H9 (cell line): ENCODE data around the gene CREB5. TPM values are rescaled to one million over a fixed set of nuclear protein-coding genes. Genes with fewer than 3 reads are reported as not detected.

Experiments
- DNase-seq: peaks from one replicate; pipeline ENCODE4 v3.0.0-alpha.2; 2017
- H2AFZ ChIP-seq: one replicate; pipeline ENCODE4 v1.6.1; 2013; ENCODE audit warnings: mild to moderate bottlenecking, low read length, control low read depth, moderate library complexity
- H2AK5ac ChIP-seq: 2 replicates; pipeline ENCODE4 v1.6.1; 2013; ENCODE audit warnings: low read length, control low read depth, mixed read lengths; ENCODE audit not compliant: insufficient read length
- H2BK120ac ChIP-seq: one replicate; pipeline ENCODE4 v1.6.1; 2013; ENCODE audit warnings: low read depth, mild to moderate bottlenecking, low read length, control low read depth, inconsistent platforms; ENCODE audit not compliant: poor library complexity, severe bottlenecking
- H2BK12ac ChIP-seq: 2 replicates; pipeline ENCODE4 v1.6.1; 2013; ENCODE audit warnings: low read length, control low read depth, mixed read lengths, low read depth; ENCODE audit not compliant: insufficient read length
- H2BK15ac ChIP-seq: 2 replicates; pipeline ENCODE4 v1.6.1; 2013; ENCODE audit warnings: low read depth, low read length, control low read depth
- H2BK20ac ChIP-seq: one replicate; pipeline ENCODE4 v1.6.1; 2013; ENCODE audit warnings: low read depth, mild to moderate bottlenecking, low read length, control low read depth, inconsistent platforms; ENCODE audit not compliant: poor library complexity, severe bottlenecking
- H2BK5ac ChIP-seq: 2 replicates; pipeline ENCODE4 v1.6.1; 2013; ENCODE audit warnings: low read length, control low read depth, mixed read lengths; ENCODE audit not compliant: insufficient read length
- H3K14ac ChIP-seq: 2 replicates; pipeline ENCODE4 v1.6.1; 2013; ENCODE audit warnings: low read length, control low read depth; ENCODE audit not compliant: insufficient read depth
- H3K18ac ChIP-seq: 2 replicates; pipeline ENCODE4 v1.6.1; 2013; ENCODE audit warnings: low read depth, mild to moderate bottlenecking, mixed read lengths, low read length, control low read depth; ENCODE audit not compliant: insufficient read length
- H3K23ac ChIP-seq: 2 replicates; pipeline ENCODE4 v1.6.1; 2013; ENCODE audit warnings: low read length, control low read depth, mixed read lengths, low read depth; ENCODE audit not compliant: insufficient read length
- H3K23me2 ChIP-seq: 2 replicates; pipeline ENCODE4 v1.6.1; 2013; ENCODE audit warnings: low read depth, mild to moderate bottlenecking, mixed read lengths, low read length, control low read depth; ENCODE audit not compliant: insufficient read length, poor library complexity, severe bottlenecking
- H3K27ac ChIP-seq: 2 replicates; pipeline ENCODE4 v1.5.1; 2013; ENCODE audit warnings: low read length, control low read depth, mixed read lengths, low read depth; ENCODE audit not compliant: insufficient read length
- H3K27me3 ChIP-seq: 2 replicates; pipeline ENCODE4 v1.6.1; 2013; ENCODE audit warnings: low read length, control low read depth, inconsistent platforms; ENCODE audit not compliant: insufficient read depth
- H3K4ac ChIP-seq: 2 replicates; pipeline ENCODE4 v1.6.1; 2013; ENCODE audit warnings: low read depth, mild to moderate bottlenecking, control low read depth, inconsistent platforms, low read length, moderate library complexity
- H3K4me1 ChIP-seq: 2 replicates; pipeline ENCODE4 v1.6.1; 2013; ENCODE audit warnings: low read length, control low read depth, inconsistent platforms; ENCODE audit not compliant: insufficient read depth
- H3K4me2 ChIP-seq: 2 replicates; pipeline ENCODE4 v1.6.1; 2013; ENCODE audit warnings: low read length, control low read depth, mixed read lengths; ENCODE audit not compliant: insufficient read length, insufficient read depth
- H3K56ac ChIP-seq: 2 replicates; pipeline ENCODE4 v1.6.1; 2013; ENCODE audit warnings: low read depth, mild to moderate bottlenecking, mixed read lengths, low read length, control low read depth; ENCODE audit not compliant: insufficient read length
- H3K79me1 ChIP-seq: 2 replicates; pipeline ENCODE4 v1.6.1; 2013; ENCODE audit warnings: low read depth, mild to moderate bottlenecking, moderate library complexity, low read length, control low read depth, inconsistent platforms; ENCODE audit not compliant: insufficient read depth, poor library complexity, severe bottlenecking
- H3K79me2 ChIP-seq: 2 replicates; pipeline ENCODE4 v1.6.1; 2013; ENCODE audit warnings: low read length, control low read depth, inconsistent platforms; ENCODE audit not compliant: insufficient read depth
- H3K9ac ChIP-seq: 2 replicates; pipeline ENCODE4 v1.6.1; 2013; ENCODE audit warnings: low read length, control low read depth, mixed read lengths; ENCODE audit not compliant: insufficient read length; ENCODE audit errors: extremely low read depth
- H3K9me3 ChIP-seq: one replicate; pipeline ENCODE4 v1.6.1; 2013; ENCODE audit warnings: low read depth, low read length, inconsistent platforms; ENCODE audit not compliant: control insufficient read depth
- H3T11ph ChIP-seq: one replicate; pipeline ENCODE4 v1.6.1; 2013; ENCODE audit warnings: mild to moderate bottlenecking, low read length, control low read depth, inconsistent platforms
- H4K20me1 ChIP-seq: one replicate; pipeline ENCODE4 v1.6.1; 2013; ENCODE audit not compliant: control insufficient read depth, insufficient read length, insufficient read depth
- H4K5ac ChIP-seq: 2 replicates; pipeline ENCODE4 v1.6.1; 2013; ENCODE audit warnings: low read depth, mild to moderate bottlenecking, mixed read lengths, low read length, control low read depth; ENCODE audit not compliant: insufficient read length
- H4K8ac ChIP-seq: replicated peaks from 2 replicates; pipeline ENCODE4 v1.6.1; 2013; ENCODE audit warnings: low read length, control low read depth, mixed read lengths, low read depth; ENCODE audit not compliant: insufficient read length
- H4K91ac ChIP-seq: 2 replicates; pipeline ENCODE4 v1.6.1; 2013; ENCODE audit warnings: low read depth, mild to moderate bottlenecking, moderate library complexity, mixed read lengths, low read length, control low read depth; ENCODE audit not compliant: insufficient read length
- H3K27ac Mint-ChIP-seq, 3 experiments: 2 replicates in 2 of 3; 3 replicates in 1 of 3; pipeline ENCODE4 v1.8.0; 2020 to 2021; ENCODE audit warnings: mixed read lengths in 3 of 3, mild to moderate bottlenecking in 1 of 3, moderate library complexity in 1 of 3
- H3K27me3 Mint-ChIP-seq: 2 replicates; pipeline ENCODE4 v1.8.0; 2021; ENCODE audit warnings: low read depth, mild to moderate bottlenecking, moderate library complexity, mixed read lengths
- H3K36me3 Mint-ChIP-seq, 3 experiments: 2 replicates in 2 of 3; 3 replicates in 1 of 3; pipeline ENCODE4 v1.8.0; 2020 to 2021; ENCODE audit warnings: low read depth in 3 of 3, mixed read lengths in 3 of 3; ENCODE audit not compliant: insufficient read depth in 1 of 3
- H3K4me1 Mint-ChIP-seq, 2 experiments: 2 replicates each; pipeline ENCODE4 v1.8.0; 2020; ENCODE audit warnings: mixed read lengths in 2 of 2
- H3K4me3 Mint-ChIP-seq, 2 experiments: 2 replicates in 1 of 2; 3 replicates in 1 of 2; pipeline ENCODE4 v1.8.0; 2020 to 2021; ENCODE audit warnings: mild to moderate bottlenecking in 2 of 2, mixed read lengths in 2 of 2, moderate library complexity in 1 of 2
- H3K9me3 Mint-ChIP-seq, 2 experiments: 2 replicates in 1 of 2; 3 replicates in 1 of 2; pipeline ENCODE4 v1.8.0; 2020; ENCODE audit warnings: mild to moderate bottlenecking in 2 of 2, mixed read lengths in 2 of 2, moderate library complexity in 1 of 2
- WGBS: extraction: QIAGEN DNeasy Blood & Tissue Kit; methylation state at CpG from one replicate; pipeline ENCODE4 v1.1.7; 2013; ENCODE audit warnings: missing lambda C conversion rate, low lambda C conversion rate, mixed read lengths; ENCODE audit not compliant: insufficient read length; ENCODE audit errors: extremely low coverage; 5-methylcytosine and 5-hydroxymethylcytosine counted together
- total RNA-seq: library from RNA; stranded (reverse); gene quantifications from 2 replicates; pipeline ENCODE4 v1.2.1, GENCODE V29; 2021
- TF ChIP-seq, protein P1 (sequence below): fragments of 200-600 bp; sonication (generic); conservative IDR thresholded peaks from 3 replicates; pipeline ENCODE4 v1.8.0; 2021; ENCODE audit warnings: antibody characterized with exemption, mild to moderate bottlenecking

CREB5 gene
- total RNA-seq, 1 experiment from 2014 or later: 4.0 TPM

DNA sequence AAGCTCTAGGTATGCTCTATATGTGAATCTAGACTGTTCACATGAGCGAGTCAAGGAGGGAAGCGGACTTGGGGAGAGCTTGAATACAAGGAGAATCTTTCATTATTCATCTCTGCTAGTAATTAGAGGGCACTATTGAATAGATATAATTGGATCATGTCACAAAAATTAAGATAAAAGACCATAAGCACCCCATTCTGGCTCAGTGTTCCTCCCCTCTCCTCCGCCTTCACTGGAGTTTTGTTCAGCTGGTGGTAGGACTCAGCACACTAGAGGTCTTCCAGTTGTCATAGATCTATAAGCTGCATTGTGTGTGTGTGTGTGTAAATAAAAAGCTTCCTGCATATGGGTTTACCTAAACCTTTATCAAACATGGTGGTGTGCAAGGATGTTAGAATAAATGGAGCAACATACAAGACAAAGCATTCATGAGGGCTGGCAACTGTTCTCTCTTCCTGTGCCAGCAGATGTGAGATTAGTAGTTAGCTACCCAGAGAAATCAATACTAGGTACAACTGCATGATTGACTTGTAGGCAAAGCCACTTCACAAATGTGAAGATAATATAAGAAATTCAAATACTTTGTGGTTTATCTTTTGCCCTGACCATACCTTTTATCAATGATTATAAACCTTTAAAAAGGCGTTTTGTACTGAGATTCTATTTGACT lies 142.6 kb downstream of the CREB5 start:
- H3K14ac ChIP-seq: no peak overlapping the region
- no peak overlapping the region for H2BK12ac ChIP-seq
- H4K91ac ChIP-seq: no peak overlapping the region
- Mint-ChIP-seq H3K9me3 (no peaks in the 10 kb centered on the region), H3K4me3 (no peak overlapping the region), H3K36me3 (no peaks in the 10 kb centered on the region), H3K27ac (no peak overlapping the region), H3K27me3 (no peaks in the 10 kb centered on the region; the same call in none of the 2 replicates), H3K4me1 (peaks cover 32 to 35% of the 10 kb centered on the region in 2 experiments)
- H2BK15ac ChIP-seq: no peak overlapping the region
- whole genome bisulfite sequencing: no CpG with 5 or more reads among the region's 4 CpGs
- H4K8ac ChIP-seq: no peak overlapping the region
- no peak overlapping the region for H3K9ac ChIP-seq
- no peak overlapping the region for H2BK20ac ChIP-seq
- H3K4me2 ChIP-seq: no peak overlapping the region
- no peak overlapping the region for H3K27ac ChIP-seq
- no peak overlapping the region for H2AK5ac ChIP-seq
- peaks cover 5% of the 10 kb centered on the region for H3K4me1 ChIP-seq
- H3K27me3 ChIP-seq: no peaks in the 10 kb centered on the region
- H2BK120ac ChIP-seq: no peak overlapping the region
- H3K79me1 ChIP-seq: no peaks in the 10 kb centered on the region
- H3K9me3 ChIP-seq: no peaks in the 10 kb centered on the region
- TF ChIP-seq, protein P1, sequence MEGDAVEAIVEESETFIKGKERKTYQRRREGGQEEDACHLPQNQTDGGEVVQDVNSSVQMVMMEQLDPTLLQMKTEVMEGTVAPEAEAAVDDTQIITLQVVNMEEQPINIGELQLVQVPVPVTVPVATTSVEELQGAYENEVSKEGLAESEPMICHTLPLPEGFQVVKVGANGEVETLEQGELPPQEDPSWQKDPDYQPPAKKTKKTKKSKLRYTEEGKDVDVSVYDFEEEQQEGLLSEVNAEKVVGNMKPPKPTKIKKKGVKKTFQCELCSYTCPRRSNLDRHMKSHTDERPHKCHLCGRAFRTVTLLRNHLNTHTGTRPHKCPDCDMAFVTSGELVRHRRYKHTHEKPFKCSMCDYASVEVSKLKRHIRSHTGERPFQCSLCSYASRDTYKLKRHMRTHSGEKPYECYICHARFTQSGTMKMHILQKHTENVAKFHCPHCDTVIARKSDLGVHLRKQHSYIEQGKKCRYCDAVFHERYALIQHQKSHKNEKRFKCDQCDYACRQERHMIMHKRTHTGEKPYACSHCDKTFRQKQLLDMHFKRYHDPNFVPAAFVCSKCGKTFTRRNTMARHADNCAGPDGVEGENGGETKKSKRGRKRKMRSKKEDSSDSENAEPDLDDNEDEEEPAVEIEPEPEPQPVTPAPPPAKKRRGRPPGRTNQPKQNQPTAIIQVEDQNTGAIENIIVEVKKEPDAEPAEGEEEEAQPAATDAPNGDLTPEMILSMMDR: no peak
- no peak overlapping the region for H3K56ac ChIP-seq
- H3K79me2 ChIP-seq: no peaks in the 10 kb centered on the region
- no peaks in the 10 kb centered on the region for H4K20me1 ChIP-seq
- H3K4ac ChIP-seq: no peak overlapping the region
- H3K18ac ChIP-seq: no peak overlapping the region
- no peaks in the 10 kb centered on the region for H3K23me2 ChIP-seq
- DNase-seq: no peak
- no peak overlapping the region for H4K5ac ChIP-seq
- no peak overlapping the region for H3T11ph ChIP-seq
- H2AFZ ChIP-seq: no peak overlapping the region
- H3K23ac ChIP-seq: no peak overlapping the region
- H2BK5ac ChIP-seq: no peak overlapping the region
